Measurements from ENCODE around the gene PLBD2.

PLBD2 gene

DNA sequence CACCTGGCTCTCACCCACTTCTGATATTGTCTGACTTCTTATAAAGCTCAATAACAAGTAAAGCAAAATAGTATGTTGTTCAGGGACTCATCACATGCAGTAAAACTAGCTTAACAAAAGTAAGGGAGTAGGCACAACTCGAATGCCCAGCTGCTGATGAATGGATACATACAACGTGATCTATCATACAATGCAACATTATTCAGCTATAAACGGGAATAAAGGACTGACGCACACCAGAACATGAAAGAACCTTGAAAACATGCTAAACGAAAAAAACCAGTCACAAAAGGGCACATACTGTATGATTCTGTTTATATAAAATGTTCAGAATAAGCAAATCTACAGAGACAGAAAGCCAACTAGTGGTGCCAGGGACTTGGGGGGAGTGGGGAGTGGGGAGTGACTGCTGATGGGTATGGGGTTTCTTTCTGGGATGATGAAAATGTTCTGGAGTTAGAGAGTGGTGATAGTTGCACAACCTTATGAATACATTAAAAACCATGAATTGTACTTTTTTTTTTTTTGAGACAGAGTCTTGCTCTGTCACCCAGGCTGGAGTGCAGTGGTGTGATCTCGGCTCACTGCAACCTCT, 11.1 kb downstream of the PLBD2 start:
- no peak for DNase-seq (ENCODE audit: low read depth in 2 of 2)

DNA sequence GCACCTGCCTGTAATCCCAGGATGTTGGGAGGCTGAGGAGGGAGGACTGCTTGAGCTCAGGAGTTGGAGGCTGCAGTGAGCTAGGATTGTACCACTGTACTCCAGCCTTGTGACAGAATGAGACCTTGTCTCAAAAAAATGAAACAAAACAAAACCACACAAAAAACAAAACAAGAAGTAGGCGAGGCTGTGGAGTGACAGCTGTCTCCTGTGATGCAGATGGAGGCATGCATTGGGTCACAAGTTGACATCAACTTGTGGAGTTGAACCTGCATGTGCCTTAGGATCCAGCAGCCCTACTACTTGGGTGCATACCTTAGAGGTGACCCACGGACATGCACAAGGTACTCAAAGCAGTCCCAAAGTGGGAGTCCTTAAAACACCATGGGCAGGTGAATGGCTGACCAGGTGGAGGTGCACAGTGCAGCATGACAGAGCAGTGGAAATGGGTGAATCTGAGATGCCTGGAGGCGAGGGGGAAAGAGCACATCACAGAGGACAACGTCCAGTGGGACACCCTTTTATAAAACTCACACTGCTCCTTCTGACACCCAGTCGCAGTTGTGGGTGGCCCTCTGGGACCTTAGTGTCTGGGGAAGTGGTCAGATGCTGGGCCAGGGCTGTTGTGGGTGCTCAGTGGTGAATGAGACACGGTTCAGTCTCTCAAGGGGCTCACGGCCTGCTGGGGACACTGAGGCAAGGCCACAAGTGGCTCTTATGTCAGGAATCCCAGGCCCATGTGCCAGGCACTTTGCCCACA, 12.7 kb downstream of the PLBD2 start:
- DNase-seq (ENCODE audit: low read depth in 2 of 2): no peak

DNA sequence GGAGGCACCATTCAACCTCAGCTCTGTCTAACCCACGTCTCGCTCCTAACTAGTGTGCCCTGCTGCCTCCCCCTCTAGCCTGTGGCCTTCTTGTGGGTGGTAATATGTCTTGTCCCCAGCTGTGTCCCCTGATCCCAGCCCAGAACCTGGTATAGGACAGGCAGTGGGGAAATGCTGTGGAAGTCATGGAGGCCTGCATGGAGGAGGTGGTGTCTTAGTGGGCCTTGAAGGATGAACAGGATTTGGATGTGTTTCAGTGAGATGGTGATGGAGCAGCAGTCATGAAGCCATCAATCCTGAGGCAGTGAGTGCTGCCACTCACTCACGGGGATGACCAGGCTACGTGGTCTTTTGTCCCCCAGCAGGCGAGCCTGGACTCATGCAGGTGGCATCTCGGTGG, 13.4 kb downstream of the PLBD2 start:
- no peak for DNase-seq (ENCODE audit: low read depth in 2 of 2)

DNA sequence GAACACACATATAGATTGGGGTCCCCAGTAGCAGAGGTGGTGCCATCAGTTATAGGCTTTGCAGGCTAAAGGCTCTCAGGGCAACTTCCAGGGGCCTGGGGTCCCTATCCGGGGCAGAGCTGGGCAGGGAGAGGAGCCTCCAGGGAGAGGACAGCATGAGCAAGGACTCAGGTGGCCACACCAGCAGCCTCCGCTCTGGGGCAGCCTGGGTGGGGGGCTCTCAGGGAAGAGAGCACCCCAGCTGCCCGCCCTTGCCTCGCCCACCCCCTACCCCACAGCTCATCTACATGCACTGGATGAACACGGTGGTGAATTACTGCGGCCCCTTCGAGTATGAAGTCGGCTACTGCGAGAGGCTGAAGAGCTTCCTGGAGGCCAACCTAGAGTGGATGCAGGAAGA, 14.0 kb downstream of the PLBD2 start:
- no peak for DNase-seq (ENCODE audit: low read depth in 2 of 2)

DNA sequence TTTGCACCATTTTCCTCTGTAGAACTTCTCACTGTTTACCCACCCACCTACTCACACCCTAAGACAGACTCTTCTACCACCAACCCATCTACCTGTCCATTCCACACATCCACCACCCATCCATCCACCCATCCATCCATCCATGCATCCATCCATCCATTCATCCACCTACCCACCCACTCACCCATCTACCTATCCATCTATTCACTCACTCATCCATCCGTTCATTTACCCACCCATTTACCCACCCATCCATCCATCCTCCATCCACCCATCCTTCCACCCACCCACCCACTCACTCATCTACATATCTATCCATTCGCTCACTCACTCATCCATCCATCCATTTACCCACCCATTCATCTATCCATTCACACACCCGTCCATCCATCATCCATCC, 15.1 kb downstream of the PLBD2 start:
- DNase-seq (ENCODE audit: low read depth in 2 of 2): no peak

DNA sequence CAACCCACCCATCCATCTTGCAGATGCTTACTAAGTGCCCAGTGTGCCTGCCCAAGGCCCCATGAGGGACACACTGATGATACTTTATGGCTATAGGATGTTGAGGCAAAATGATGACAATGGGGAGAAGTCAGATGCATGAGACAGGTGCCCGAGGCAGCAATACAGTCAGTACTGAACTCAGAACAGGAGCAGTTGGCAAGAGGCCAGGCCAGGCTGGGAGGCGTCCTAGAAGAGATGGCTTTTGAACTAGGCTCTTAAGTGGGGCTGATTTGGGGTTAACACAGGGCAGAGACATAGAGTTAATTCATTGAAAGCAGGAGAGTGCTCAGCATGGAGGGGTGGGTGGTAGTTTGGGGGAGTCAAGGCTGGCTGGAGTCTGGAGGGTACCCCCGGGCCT, 15.6 kb downstream of the PLBD2 start:
- DNase-seq (ENCODE audit: low read depth in 2 of 2): no peak

DNA sequence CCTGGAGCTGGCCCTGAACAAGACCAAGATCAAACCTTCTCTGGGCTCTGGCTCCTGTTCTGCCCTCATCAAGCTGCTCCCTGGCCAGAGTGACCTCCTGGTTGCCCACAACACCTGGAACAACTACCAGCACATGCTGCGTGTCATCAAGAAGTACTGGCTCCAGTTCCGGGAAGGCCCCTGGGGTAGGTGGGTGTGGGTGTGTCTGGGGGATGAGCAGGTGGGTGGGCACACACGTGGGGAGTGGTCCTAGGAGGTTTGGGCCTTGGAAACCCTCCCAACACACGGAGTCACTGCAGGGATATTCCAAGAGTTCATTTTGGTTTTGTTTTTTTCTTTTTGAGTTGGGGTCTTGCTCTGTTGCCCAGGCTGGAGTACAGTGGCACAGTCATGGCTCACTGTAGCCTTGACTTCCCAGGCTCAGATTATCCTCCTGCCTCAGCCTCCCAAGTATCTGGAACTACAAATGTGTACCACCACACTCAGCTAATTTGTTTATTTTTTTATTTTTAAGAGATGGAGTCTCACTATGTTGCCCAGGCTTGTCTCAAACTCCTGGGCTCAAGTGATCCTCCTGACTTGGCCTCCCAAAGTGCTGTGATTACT, 16.5 kb downstream of the PLBD2 start:
- no peak for DNase-seq (ENCODE audit: low read depth in 2 of 2)

DNA sequence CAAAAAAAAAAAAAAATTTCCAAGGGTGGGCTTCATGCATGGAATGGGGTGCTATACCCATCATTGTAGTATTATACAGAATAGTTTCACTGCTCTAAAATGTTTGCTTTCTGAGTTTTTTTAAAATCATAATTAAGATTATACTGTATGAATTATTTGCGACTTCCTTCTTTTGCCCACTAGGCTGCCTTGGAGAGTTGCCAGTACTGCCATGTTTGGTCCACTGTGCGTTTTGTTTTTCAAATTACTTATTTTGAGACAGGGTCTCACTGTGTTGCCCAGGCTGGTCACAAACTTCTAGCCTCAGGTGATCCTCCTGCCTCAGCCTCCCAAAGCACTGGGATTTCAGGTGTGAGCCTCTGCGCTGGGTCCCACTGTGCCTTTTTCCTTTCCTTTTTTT, 19.9 kb downstream of the PLBD2 start:
- no peak for DNase-seq (ENCODE audit: low read depth in 2 of 2)

DNA sequence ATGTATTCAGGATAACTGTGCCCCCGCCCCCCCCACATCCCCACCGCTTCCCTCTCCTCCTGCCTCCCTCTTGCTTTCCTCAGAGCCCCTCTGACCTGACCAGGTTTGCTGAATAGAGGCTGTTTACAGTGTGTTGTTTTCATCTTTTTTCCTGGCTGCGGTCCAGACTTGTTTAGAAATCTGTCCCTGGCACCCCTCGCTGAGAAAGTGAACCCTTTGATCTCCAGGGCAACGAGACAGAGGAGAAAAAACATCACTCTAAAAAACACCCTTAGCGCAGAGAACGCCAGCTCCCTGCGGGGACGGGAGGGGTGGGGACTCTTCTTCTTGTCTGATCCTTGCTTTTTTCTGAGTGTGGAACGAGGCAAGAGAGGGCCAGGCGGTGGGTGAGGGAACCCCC, 22.8 kb downstream of the PLBD2 start:
- DNase-seq (ENCODE audit: low read depth in 2 of 2): no peak

DNA sequence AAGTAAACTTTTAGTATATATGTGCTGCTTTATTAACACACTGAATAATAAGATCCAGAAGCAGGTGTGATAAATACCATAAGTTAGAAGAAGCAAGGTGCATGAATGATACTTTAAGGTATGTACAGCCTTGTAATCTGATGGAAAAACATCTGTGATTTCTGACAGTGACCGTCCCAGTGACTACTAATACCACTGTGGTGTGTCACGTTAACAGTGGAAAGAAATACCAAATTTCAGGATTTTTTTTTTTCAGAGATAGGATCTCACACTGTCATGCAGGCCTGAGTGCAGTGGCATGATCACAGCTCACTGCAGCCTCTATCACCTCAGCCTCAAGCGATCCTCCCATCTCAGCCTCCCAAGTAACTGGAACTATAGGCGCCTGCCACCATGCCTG, 23.8 kb downstream of the PLBD2 start:
- DNase-seq (ENCODE audit: low read depth in 2 of 2): no peak

DNA sequence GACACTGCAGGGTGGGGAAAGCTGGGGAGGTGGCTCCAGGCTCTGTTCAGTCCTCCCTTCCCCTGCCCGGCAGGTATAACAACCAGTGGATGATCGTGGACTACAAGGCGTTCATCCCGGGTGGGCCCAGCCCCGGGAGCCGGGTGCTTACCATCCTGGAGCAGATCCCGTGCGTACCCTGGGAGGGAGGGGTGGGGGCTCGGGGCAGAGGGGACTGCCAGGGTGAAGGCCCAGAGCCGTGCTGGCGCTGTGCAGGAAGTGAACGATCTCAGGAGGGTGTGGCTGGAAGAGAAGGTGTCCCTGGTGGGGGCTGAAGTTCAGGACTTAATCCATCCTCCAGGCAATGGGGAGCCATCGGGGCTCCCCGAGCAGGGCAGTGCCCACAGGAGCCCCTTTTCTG, 26.4 kb downstream of the PLBD2 start:
- DNase-seq (ENCODE audit: low read depth in 2 of 2): no peak

DNA sequence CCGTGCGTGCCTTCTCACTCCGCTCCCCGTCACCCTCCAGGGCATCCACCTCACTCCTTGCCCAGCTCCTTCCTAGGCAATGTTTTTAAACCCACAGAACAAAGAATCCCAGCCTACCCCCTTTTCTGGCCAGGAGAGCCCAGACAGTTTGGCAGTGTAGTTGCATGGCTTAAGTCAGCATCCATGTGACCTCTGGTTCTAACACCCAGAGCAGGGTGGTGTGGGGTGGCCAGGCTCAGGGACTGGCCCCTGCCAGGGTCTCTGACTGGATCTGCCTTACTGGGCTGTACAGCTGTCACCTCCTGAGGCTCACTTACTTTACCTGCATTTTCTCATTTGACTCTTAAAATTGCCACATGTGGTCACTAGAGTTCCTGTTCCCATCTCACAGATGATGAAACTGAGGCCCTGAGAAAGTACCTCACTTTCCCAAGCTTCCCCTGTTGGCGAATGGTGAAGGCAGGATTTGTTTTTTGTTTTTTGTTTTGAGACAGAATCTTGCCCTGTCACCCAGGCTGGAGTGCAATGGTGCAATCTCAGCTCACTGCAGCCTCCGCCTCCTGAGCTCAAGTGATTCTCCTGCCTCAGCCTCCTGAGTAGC, 27.0 kb downstream of the PLBD2 start:
- DNase-seq (ENCODE audit: low read depth in 2 of 2): no peak

DNA sequence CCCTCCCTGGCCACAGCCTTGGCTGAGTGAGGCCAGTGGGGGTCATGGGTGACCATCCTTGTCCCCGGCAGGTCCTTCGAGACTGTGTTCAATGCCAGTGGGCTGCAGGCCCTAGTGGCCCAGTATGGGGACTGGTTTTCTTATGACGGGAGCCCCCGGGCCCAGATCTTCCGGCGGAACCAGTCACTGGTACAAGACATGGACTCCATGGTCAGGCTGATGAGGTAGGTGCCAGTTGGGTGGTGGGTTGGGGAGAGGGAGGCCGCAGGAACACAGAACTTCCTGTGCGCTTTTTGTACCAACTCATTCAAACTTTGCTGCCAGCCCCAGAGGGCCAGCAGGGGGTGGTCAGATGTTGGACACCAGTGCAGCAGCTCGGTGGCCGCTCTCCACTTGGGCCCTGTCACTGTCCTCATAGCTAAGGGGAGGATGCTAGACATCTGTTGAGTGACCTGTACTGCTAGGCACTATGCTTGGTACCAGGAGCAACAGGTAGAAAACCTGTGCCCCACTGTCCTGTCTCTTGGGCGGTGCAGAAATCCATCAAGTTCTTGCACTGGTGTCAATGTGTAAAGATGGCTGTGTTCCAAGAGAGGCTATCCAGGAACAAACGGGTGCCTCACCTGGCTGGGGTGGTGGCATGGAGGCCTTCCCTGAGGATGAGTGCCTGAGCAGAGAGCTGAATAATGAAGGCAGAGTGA, 28.6 kb downstream of the PLBD2 start:
- no peak for DNase-seq (ENCODE audit: low read depth in 2 of 2)

DNA sequence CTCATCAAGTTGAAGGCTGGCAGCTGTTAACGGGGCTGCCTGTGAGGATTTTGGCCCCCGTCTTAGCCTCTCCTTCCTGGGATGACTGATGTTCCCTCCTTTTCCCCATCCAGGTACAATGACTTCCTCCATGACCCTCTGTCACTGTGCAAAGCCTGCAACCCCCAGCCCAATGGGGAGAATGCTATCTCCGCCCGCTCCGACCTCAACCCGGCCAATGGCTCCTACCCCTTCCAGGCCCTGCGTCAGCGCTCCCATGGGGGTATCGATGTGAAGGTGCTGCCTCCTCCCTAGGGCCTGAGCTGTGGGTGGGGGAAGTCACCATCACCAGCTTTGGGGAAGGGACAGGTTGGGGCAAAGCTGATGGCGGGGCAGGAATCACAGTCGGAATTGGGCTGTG, 29.2 kb downstream of the PLBD2 start:
- DNase-seq (ENCODE audit: low read depth in 2 of 2): no peak

DNA sequence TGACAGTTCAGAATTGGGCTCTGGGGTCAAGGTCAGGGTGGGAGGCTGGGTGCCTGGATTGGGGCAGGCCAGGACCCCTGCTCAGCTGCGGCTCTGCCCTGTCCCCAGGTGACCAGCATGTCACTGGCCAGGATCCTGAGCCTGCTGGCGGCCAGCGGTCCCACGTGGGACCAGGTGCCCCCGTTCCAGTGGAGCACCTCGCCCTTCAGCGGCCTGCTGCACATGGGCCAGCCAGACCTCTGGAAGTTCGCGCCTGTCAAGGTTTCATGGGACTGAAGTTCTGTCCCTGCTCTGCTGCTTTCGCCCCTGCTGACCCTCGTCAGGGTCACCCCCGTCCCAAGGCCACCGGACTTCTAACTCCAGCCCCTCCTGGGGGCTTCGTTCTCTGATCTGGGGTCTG, 30.0 kb downstream of the PLBD2 start:
- no peak for DNase-seq (ENCODE audit: low read depth in 2 of 2)

DNA sequence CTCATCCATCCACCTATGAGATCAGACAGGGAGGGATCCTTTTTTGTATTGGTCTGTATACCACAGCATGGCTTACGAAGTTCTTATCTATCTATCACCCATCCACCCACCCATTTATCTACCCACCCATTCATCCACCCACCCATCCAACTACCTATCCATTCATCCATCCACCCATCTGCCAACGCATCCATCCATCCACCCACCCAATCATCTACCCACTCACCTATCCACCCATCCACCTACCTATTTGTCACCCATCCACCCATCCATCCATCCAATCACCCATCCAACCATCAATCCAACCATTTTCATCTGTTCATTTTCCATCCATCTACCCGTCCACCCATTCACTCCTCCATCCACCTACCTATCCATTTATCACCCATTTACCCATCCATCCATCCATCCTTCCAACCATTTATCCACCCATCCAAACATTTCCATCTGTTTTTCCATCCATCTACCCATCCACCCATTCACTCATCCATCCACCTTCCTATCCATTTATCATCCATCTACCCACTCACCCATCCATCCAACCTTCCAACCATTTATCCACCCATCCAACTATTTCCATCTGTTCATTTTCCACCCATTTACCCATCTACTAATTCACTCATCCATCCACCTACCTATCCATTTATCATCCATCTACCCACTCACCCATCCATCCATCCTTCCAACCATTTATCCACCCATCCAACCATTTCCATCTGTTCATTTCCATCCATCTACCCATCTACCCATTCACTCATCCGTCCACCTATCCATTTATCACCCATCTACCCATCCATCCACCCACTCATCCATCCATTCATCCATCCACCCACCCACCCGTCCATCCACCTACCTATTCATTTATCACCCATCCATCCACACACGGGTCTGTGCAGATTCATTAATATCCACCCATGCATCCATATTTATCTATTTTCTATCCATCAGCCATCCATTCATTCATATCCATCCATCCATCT, 32.0 kb downstream of the PLBD2 start:
- no peak for DNase-seq (ENCODE audit: low read depth in 2 of 2)

DNA sequence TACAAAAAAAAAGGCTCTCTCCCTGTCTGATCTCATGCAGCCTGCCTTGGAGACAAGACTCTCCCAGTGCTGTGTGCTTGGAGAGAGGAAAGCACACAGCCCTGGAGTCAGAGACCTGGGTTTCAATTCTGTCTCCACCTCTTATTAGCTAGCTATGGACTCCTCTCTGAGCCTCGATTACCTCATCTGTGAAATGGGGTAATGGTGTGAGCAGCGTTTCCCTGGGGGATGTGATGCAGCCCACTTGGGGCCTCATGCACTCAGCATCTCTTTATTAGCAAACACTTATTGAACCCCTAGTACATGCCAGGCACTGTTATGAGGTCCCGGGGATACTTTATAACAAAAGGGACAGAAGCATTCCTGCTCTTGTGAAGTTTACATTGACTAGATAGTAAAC, 32.8 kb downstream of the PLBD2 start:
- DNase-seq (ENCODE audit: low read depth in 2 of 2): no peak

DNA sequence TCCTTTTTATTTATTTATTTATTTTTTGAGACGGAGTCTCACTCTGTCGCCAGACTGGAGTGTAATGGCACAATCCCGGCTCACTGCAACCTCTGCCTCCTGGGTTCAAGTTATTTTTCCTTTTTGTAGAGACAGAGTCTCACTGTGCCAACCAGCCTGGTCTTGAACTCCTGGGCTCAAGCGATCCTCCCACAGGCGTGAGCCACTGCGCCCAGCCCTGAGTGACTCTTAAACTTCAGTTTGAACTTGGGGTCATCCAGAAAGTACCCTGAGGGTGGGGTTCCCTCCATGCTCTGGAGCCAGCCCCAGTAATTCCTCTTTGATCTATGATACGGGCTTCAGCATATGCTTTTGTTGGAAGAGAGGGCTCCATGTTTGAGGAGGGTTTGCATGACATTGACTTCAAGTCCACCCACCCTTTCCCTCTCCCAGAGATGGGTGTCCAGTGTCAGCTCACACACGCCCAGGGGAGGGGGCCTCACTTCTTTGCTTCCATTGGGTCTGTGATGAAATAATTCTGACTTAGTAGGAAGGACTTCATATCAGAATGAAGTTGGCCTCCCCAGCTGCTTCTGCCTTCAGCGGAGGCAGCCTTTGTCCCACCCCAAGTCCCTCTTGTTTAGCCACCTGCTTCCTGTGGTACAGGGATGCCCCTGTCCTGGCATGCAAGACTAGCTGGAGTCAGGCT, 33.4 kb downstream of the PLBD2 start:
- DNase-seq (ENCODE audit: low read depth in 2 of 2): no peak

DNA sequence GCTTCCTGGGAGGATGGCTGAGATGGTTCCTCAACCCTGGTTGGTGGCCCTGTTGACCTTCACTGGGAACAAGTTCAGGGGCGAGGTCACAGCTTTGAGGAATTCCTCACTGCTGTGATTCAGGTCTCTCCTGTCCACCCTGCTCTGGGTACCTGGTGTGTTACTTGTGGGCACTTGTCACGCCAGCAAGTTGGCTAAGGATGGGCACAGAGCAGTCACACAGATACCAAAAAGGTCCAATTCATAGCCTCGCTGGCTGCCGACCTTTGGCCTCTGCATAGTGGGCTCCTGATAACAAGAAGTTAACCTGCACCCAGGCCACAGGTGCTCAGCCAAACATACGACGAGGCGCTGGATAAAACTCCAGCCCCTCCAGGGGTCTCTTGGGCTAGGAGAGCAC, 34.1 kb downstream of the PLBD2 start:
- no peak for DNase-seq (ENCODE audit: low read depth in 2 of 2)

DNA sequence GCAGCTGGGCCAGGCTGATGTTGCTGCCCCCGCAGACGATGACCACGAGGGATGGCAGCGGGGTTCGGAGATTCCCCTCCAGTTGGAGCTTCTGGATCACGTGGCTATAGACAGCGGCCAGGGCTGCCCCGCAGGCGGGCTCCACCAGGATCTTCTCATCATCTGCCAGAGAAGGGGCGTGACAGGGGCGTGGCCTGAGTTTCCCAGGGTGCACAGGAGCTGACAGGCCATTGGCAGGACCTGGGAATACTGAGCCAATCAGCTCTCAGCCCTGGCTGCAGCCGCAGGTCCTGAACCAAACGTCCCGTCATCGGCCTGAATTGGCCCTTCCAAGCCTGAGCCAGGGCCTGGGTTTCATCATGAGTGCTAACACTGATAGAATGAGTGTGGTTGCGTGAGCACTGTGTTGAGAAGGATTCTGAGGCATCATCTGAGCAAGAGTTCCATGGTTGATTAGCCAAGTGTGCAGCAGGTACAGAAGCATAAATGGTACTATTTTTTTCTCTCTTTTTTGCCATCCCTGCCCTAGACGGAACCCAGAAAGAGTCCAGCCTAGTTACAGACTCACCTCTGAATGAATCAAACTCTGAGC, 34.7 kb downstream of the PLBD2 start:
- no peak for DNase-seq (ENCODE audit: low read depth in 2 of 2)

Measured in stimulated activated CD8-positive, alpha-beta memory T cell treated with anti-CD3 and anti-CD28 coated beads, Interleukin-15, amount 100 ng/mL, for 48 hours (primary cell).